Measurements from ENCODE around the gene CREM. TPM values are rescaled to one million over a fixed set of nuclear protein-coding genes. Genes with fewer than 3 reads are reported as not detected.

The CREM gene
- total RNA-seq, 2 experiments from 2014 or later: 65.7 to 67.0 TPM

GRCh38 chr10:35211390-35211789 is 84.7 kb downstream of the CREM start:
- H3K27me3 ChIP-seq (ENCODE audit: control insufficient read depth in 1 of 2, insufficient read depth in 2 of 2, low read length in 2 of 2): no peaks in the 10 kb centered on the region
- Mint-ChIP-seq H3K27ac (no peak overlapping the region), H3K4me3 (no peak overlapping the region), H3K36me3 (ENCODE audit: low read depth) (peaks cover 8% of the 10 kb centered on the region), H3K27me3 (no peaks in the 10 kb centered on the region), H3K4me1 (ENCODE audit: low read depth) (peaks cover 12% of the 10 kb centered on the region), H3K9me3 (no peaks in the 10 kb centered on the region)
- CTCF ChIA-PET: interaction anchor here (0.7 to 0.8 kb wide), 2 partner anchors 15 to 99 kb away, joined by 3 read pairs; no protein-coding TSS in a partner anchor
- TF ChIP-seq CTCF (IDR thresholded peaks at IDR 0.05): no peak
- no peak overlapping the region for H3K27ac ChIP-seq (ENCODE audit: low read depth in 1 of 2, low read length in 2 of 2)
- H3K4me3 ChIP-seq (ENCODE audit: low read length): no peak overlapping the region
- ATAC-seq (ENCODE audit: poor library complexity): no peak
- no peaks in the 10 kb centered on the region for H3K36me3 ChIP-seq (ENCODE audit: insufficient read depth, low read length)
- intact Hi-C loops (cut with DNase I, micrococcal nuclease): loop anchor here in 1 of 2 experiments (10.0 kb wide), 1 partner anchor 557 kb away; no protein-coding TSS in a partner anchor
- H3K4me1 ChIP-seq (ENCODE audit: insufficient read depth, low read length): peaks cover 7% of the 10 kb centered on the region
- H3K9me3 ChIP-seq (ENCODE audit: control insufficient read depth in 1 of 2, insufficient read depth in 1 of 2, low read length in 2 of 2): no peaks in the 10 kb centered on the region
- POLR2A ChIA-PET: interaction anchor here (1.0 kb wide), 1 partner anchor 16 kb away, joined by 4 read pairs; no protein-coding TSS in a partner anchor
- DNase-seq: no peak

- ATAC-seq (ENCODE audit: poor library complexity) (no peak), DNase-seq (no peak)
- CTCF ChIA-PET: no interaction called here
- H3K36me3 ChIP-seq (ENCODE audit: insufficient read depth, low read length): no peaks in the 10 kb centered on the region
- no peak for TF ChIP-seq CTCF (IDR thresholded peaks at IDR 0.05)
- POLR2A ChIA-PET: no interaction called here
- Mint-ChIP-seq H3K9me3 (no peaks in the 10 kb centered on the region), H3K4me3 (no peak overlapping the region), H3K36me3 (ENCODE audit: low read depth) (peaks cover 5% of the 10 kb centered on the region), H3K27ac (no peak overlapping the region), H3K4me1 (ENCODE audit: low read depth) (peaks cover 12% of the 10 kb centered on the region), H3K27me3 (no peaks in the 10 kb centered on the region)
- no peak overlapping the region for H3K27ac ChIP-seq (ENCODE audit: low read depth in 1 of 2, low read length in 2 of 2)
- H3K4me1 ChIP-seq (ENCODE audit: insufficient read depth, low read length): peaks cover 7% of the 10 kb centered on the region
- H3K9me3 ChIP-seq (ENCODE audit: control insufficient read depth in 1 of 2, insufficient read depth in 1 of 2, low read length in 2 of 2): no peaks in the 10 kb centered on the region
- H3K4me3 ChIP-seq (ENCODE audit: low read length): no peak overlapping the region
- intact Hi-C loops (cut with DNase I, micrococcal nuclease): loop anchor here in 1 of 2 experiments (10.0 kb wide), 1 partner anchor 558 kb away; no protein-coding TSS in a partner anchor
- no peaks in the 10 kb centered on the region for H3K27me3 ChIP-seq (ENCODE audit: control insufficient read depth in 1 of 2, insufficient read depth in 2 of 2, low read length in 2 of 2)
Measured at GRCh38 chr10:35212856-35213255, 86.2 kb downstream of the CREM start.

- no peak overlapping the region for H3K27ac ChIP-seq (ENCODE audit: low read depth in 1 of 2, low read length in 2 of 2)
- no peak overlapping the region for H3K4me3 ChIP-seq (ENCODE audit: low read length)
- peaks cover 5% of the 10 kb centered on the region for H3K36me3 Mint-ChIP-seq (ENCODE audit: low read depth)
- no peaks in the 10 kb centered on the region for H3K9me3 ChIP-seq (ENCODE audit: control insufficient read depth in 1 of 2, insufficient read depth in 1 of 2, low read length in 2 of 2)
- intact Hi-C loops (cut with DNase I, micrococcal nuclease): loop anchor here in 1 of 2 experiments (10.0 kb wide), 1 partner anchor 559 kb away; no protein-coding TSS in a partner anchor
- no peaks in the 10 kb centered on the region for H3K9me3 Mint-ChIP-seq
- no peaks in the 10 kb centered on the region for H3K27me3 ChIP-seq (ENCODE audit: control insufficient read depth in 1 of 2, insufficient read depth in 2 of 2, low read length in 2 of 2)
- no peak for TF ChIP-seq CTCF (IDR thresholded peaks at IDR 0.05)
- ChIA-PET POLR2A (no interaction called here), CTCF (interaction anchor here (1.0 kb wide), 1 partner anchor 18 kb away, joined by 3 read pairs; no protein-coding TSS in a partner anchor)
- H3K27ac Mint-ChIP-seq: no peak overlapping the region
- H3K4me1 ChIP-seq (ENCODE audit: insufficient read depth, low read length): peaks cover 6% of the 10 kb centered on the region
- peaks cover 6% of the 10 kb centered on the region for H3K27me3 Mint-ChIP-seq
- no peak for ATAC-seq (ENCODE audit: poor library complexity)
- no peak overlapping the region for H3K4me3 Mint-ChIP-seq
- H3K4me1 Mint-ChIP-seq (ENCODE audit: low read depth): peaks cover 13% of the 10 kb centered on the region
- H3K36me3 ChIP-seq (ENCODE audit: insufficient read depth, low read length): no peaks in the 10 kb centered on the region
- DNase-seq: no peak
Measured at GRCh38 chr10:35213699-35214098, 87.1 kb downstream of the CREM start.
